ENCODE data around the gene AIFM2.
"Not testable (repeated sequence)": the region's sequence is repeated elsewhere in the genome, so short reads cannot be mapped to it uniquely, and the experiment has no call there.

GRCh38 chr10:70080789-70081188, 51.8 kb downstream of the AIFM2 start:
- TF ChIP-seq EZH2 (IDR thresholded peaks at IDR 0.05; ENCODE audit: insufficient read depth, poor library complexity, severe bottlenecking); EZH2phosphoT487 (IDR thresholded peaks at IDR 0.05; ENCODE audit: insufficient read depth, low read depth): not testable (repeated sequence)

Data from GM23248 (cell line).